ENCODE measurements around the gene ADISSP.

The ADISSP gene

DNA sequence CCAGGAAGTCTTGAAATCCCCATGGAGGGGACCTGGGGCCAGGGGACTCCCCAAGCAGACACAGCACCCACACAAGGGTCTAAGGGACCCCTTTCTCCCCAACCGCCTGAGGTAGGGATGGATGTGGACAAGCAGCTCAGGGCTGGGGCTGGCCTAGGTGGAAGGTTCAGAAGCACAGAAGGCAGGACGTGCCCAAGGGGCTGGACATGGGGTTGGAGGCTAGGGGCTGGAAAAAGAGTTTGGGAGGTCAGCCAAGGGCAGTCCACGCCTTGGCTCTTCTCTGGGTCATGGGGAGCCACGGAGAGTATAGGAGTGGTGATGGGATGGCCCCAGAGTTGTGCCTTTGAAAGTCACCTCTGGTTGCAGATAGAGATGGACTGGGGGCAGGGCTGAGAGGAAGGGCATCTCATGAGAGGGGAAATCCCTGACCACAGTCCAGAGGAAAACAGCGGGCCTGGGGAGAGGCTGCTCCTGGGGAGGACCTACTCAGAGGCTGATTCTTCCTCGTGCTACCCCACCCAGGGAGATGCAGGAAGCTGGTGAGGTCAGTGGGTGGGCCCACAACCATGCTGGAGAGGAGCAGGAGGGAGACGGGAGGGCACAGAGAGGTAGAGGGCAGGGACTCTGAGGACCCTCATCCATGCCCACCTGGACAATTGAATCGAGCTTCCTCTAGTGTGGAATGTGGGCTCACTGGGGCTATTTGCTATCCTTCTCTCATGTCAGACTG lies 37.6 kb downstream of the ADISSP start:
- Histone ChIP-seq H3K9me3 (ENCODE audit: control insufficient read depth, insufficient read depth, low read depth, low read length) (no peaks in the 10 kb centered on the region), H3K36me3 (ENCODE audit: control insufficient read depth in 2 of 2, insufficient read depth in 1 of 2, low read length in 2 of 2) (no peaks in the 10 kb centered on the region), H3K4me3 (ENCODE audit: low read depth, low read length) (no peak overlapping the region), H3K27ac (ENCODE audit: extremely low read depth, low read depth, low read length) (no peak overlapping the region), H3K4me1 (ENCODE audit: control insufficient read depth, insufficient read depth, low read length) (peaks cover 10% of the 10 kb centered on the region)
- POLR2A ChIA-PET: interaction anchor here (0.7 kb wide), 1 partner anchor 25 kb away, joined by 4 read pairs; no protein-coding TSS in a partner anchor
- CTCF ChIA-PET: interaction anchor here (0.6 to 3.4 kb wide), 4 partner anchors 14 to 31 kb away, joined by 3 to 14 read pairs (median 6); no protein-coding TSS in a partner anchor
- TF ChIP-seq, protein P1, sequence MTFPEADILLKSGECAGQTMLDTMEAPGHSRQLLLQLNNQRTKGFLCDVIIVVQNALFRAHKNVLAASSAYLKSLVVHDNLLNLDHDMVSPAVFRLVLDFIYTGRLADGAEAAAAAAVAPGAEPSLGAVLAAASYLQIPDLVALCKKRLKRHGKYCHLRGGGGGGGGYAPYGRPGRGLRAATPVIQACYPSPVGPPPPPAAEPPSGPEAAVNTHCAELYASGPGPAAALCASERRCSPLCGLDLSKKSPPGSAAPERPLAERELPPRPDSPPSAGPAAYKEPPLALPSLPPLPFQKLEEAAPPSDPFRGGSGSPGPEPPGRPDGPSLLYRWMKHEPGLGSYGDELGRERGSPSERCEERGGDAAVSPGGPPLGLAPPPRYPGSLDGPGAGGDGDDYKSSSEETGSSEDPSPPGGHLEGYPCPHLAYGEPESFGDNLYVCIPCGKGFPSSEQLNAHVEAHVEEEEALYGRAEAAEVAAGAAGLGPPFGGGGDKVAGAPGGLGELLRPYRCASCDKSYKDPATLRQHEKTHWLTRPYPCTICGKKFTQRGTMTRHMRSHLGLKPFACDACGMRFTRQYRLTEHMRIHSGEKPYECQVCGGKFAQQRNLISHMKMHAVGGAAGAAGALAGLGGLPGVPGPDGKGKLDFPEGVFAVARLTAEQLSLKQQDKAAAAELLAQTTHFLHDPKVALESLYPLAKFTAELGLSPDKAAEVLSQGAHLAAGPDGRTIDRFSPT (tag by site-specific recombination; IDR thresholded peaks at IDR 0.05): no peak
- no peak for TF ChIP-seq ZBTB17 (tag by site-specific recombination; IDR thresholded peaks at IDR 0.05)
- TF ChIP-seq GLI4 (tag by site-specific recombination; IDR thresholded peaks at IDR 0.05): no peak
- TF ChIP-seq GFI1B (tag by site-specific recombination; IDR thresholded peaks at IDR 0.05): no peak
- no peak for TF ChIP-seq ZNF792 (tag by site-specific recombination; IDR thresholded peaks at IDR 0.05)
- no peak for TF ChIP-seq ZNF521 (tag by site-specific recombination; IDR thresholded peaks at IDR 0.05)
- TF ChIP-seq ZNF366 (tag by site-specific recombination; conservative IDR thresholded peaks at IDR 0.05): no peak
- no peak for TF ChIP-seq ZNF514 (tag by site-specific recombination; IDR thresholded peaks at IDR 0.05)
- TF ChIP-seq GLIS1 (tag by site-specific recombination; IDR thresholded peaks at IDR 0.05): peak; percentile 76
- TF ChIP-seq ZFP3 (tag by site-specific recombination; IDR thresholded peaks at IDR 0.05; ENCODE audit: low read depth): no peak
- TF ChIP-seq ZNF777 (tag by site-specific recombination; IDR thresholded peaks at IDR 0.05; ENCODE audit: borderline replicate concordance): no peak
- no peak for TF ChIP-seq ZSCAN23 (tag by site-specific recombination; IDR thresholded peaks at IDR 0.05)
- TF ChIP-seq, protein P2, sequence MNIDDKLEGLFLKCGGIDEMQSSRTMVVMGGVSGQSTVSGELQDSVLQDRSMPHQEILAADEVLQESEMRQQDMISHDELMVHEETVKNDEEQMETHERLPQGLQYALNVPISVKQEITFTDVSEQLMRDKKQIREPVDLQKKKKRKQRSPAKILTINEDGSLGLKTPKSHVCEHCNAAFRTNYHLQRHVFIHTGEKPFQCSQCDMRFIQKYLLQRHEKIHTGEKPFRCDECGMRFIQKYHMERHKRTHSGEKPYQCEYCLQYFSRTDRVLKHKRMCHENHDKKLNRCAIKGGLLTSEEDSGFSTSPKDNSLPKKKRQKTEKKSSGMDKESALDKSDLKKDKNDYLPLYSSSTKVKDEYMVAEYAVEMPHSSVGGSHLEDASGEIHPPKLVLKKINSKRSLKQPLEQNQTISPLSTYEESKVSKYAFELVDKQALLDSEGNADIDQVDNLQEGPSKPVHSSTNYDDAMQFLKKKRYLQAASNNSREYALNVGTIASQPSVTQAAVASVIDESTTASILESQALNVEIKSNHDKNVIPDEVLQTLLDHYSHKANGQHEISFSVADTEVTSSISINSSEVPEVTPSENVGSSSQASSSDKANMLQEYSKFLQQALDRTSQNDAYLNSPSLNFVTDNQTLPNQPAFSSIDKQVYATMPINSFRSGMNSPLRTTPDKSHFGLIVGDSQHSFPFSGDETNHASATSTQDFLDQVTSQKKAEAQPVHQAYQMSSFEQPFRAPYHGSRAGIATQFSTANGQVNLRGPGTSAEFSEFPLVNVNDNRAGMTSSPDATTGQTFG (tag by site-specific recombination; IDR thresholded peaks at IDR 0.05; ENCODE audit: borderline replicate concordance): no peak
- TF ChIP-seq ZNF354C (tag by site-specific recombination; IDR thresholded peaks at IDR 0.05; ENCODE audit: borderline replicate concordance, low read depth): no peak
- no peak for TF ChIP-seq ZNF843 (tag by site-specific recombination; IDR thresholded peaks at IDR 0.05)
- TF ChIP-seq ZNF768 (tag by site-specific recombination; IDR thresholded peaks at IDR 0.05): no peak
- no peak for TF ChIP-seq ZNF626 (tag by site-specific recombination; IDR thresholded peaks at IDR 0.05)
- TF ChIP-seq KLF1 (tag by site-specific recombination; IDR thresholded peaks at IDR 0.05): 0 out of 2 replicates have a peak, but pooled peaks have one; percentile 18
- peak; percentile 39; the same call in 1 of the 2 replicates for TF ChIP-seq ZIC2 (tag by site-specific recombination; IDR thresholded peaks at IDR 0.05)
- TF ChIP-seq ZXDB (tag by site-specific recombination; IDR thresholded peaks at IDR 0.05): no peak
- TF ChIP-seq ZNF48 (tag by site-specific recombination; IDR thresholded peaks at IDR 0.05): no peak
- TF ChIP-seq, protein P3, sequence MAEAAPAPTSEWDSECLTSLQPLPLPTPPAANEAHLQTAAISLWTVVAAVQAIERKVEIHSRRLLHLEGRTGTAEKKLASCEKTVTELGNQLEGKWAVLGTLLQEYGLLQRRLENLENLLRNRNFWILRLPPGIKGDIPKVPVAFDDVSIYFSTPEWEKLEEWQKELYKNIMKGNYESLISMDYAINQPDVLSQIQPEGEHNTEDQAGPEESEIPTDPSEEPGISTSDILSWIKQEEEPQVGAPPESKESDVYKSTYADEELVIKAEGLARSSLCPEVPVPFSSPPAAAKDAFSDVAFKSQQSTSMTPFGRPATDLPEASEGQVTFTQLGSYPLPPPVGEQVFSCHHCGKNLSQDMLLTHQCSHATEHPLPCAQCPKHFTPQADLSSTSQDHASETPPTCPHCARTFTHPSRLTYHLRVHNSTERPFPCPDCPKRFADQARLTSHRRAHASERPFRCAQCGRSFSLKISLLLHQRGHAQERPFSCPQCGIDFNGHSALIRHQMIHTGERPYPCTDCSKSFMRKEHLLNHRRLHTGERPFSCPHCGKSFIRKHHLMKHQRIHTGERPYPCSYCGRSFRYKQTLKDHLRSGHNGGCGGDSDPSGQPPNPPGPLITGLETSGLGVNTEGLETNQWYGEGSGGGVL (tag by site-specific recombination; IDR thresholded peaks at IDR 0.05): no peak
- TF ChIP-seq, protein P4, sequence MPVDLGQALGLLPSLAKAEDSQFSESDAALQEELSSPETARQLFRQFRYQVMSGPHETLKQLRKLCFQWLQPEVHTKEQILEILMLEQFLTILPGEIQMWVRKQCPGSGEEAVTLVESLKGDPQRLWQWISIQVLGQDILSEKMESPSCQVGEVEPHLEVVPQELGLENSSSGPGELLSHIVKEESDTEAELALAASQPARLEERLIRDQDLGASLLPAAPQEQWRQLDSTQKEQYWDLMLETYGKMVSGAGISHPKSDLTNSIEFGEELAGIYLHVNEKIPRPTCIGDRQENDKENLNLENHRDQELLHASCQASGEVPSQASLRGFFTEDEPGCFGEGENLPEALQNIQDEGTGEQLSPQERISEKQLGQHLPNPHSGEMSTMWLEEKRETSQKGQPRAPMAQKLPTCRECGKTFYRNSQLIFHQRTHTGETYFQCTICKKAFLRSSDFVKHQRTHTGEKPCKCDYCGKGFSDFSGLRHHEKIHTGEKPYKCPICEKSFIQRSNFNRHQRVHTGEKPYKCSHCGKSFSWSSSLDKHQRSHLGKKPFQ (tag by site-specific recombination; IDR thresholded peaks at IDR 0.05): no peak
- TF ChIP-seq ZNF133 (tag by site-specific recombination; IDR thresholded peaks at IDR 0.05): no peak
- TF ChIP-seq, protein P5, sequence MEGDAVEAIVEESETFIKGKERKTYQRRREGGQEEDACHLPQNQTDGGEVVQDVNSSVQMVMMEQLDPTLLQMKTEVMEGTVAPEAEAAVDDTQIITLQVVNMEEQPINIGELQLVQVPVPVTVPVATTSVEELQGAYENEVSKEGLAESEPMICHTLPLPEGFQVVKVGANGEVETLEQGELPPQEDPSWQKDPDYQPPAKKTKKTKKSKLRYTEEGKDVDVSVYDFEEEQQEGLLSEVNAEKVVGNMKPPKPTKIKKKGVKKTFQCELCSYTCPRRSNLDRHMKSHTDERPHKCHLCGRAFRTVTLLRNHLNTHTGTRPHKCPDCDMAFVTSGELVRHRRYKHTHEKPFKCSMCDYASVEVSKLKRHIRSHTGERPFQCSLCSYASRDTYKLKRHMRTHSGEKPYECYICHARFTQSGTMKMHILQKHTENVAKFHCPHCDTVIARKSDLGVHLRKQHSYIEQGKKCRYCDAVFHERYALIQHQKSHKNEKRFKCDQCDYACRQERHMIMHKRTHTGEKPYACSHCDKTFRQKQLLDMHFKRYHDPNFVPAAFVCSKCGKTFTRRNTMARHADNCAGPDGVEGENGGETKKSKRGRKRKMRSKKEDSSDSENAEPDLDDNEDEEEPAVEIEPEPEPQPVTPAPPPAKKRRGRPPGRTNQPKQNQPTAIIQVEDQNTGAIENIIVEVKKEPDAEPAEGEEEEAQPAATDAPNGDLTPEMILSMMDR (tag by site-specific recombination; IDR thresholded peaks at IDR 0.05): no peak
- no peak for TF ChIP-seq ZNF174 (tag by site-specific recombination; IDR thresholded peaks at IDR 0.05)
- TF ChIP-seq SP7 (tag by site-specific recombination; IDR thresholded peaks at IDR 0.05): no peak
